Dermis blood vessel endothelial cell (primary cell): Measurements from ENCODE around the gene AGTRAP. TPM values are rescaled to one million over a fixed set of nuclear protein-coding genes. Genes with fewer than 3 reads are reported as not detected.

Experiments
- total RNA-seq: library from RNA; depleted of rRNA; stranded (reverse); fragments of >200 nt; gene quantifications from 2 replicates; pipeline ENCODE4 v1.2.3, GENCODE V29; 2014

AGTRAP gene
- total RNA-seq, 1 donor from 2014 or later = 47.5 TPM

Other genes starting within 250 kb of the AGTRAP start
- gene FBXO2, start 81.7 kb upstream of the AGTRAP start, total RNA-seq = 1.7 and 1.9 TPM in 2 replicates
- gene FBXO44, start 81.3 kb upstream of the AGTRAP start, total RNA-seq = 7.3 and 15.8 TPM in 2 replicates
- 1.4 and 3.6 TPM in 2 replicates for gene FBXO6, start 71.9 kb upstream of the AGTRAP start, total RNA-seq
- 34.9 and 45.3 TPM in 2 replicates for gene MAD2L2, start 55.0 kb upstream of the AGTRAP start, total RNA-seq
- 0.14 and 0.17 TPM in 2 replicates for gene DRAXIN, start 44.4 kb upstream of the AGTRAP start, total RNA-seq
- 0.05 TPM in 1 of 2 replicates, not detected in the other for gene C1orf167, start 26.1 kb downstream of the AGTRAP start, total RNA-seq
- gene MTHFR, start 69.8 kb downstream of the AGTRAP start, total RNA-seq = 46.3 and 52.4 TPM in 2 replicates
- 13.9 and 19.9 TPM in 2 replicates for gene CLCN6, start 70.1 kb downstream of the AGTRAP start, total RNA-seq
- not detected in 2 replicates for gene NPPA, start 111.6 kb downstream of the AGTRAP start, total RNA-seq
- gene NPPB, start 122.8 kb downstream of the AGTRAP start, total RNA-seq = not detected in 2 replicates
- 87.1 and 117 TPM in 2 replicates for gene KIAA2013, start 190.3 kb downstream of the AGTRAP start, total RNA-seq
- 242 and 359 TPM in 2 replicates for gene PLOD1, start 198.6 kb downstream of the AGTRAP start, total RNA-seq
- gene MFN2, start 244.3 kb downstream of the AGTRAP start, total RNA-seq = 61.1 and 95.3 TPM in 2 replicates